ENCODE measurements around the gene LINGO3. TPM values are rescaled to one million over a fixed set of nuclear protein-coding genes. Genes with fewer than 3 reads are reported as not detected.

The LINGO3 gene
- total RNA-seq, 2 donors from 2014 or later: 0.58 TPM; not detected in 1

DNA sequence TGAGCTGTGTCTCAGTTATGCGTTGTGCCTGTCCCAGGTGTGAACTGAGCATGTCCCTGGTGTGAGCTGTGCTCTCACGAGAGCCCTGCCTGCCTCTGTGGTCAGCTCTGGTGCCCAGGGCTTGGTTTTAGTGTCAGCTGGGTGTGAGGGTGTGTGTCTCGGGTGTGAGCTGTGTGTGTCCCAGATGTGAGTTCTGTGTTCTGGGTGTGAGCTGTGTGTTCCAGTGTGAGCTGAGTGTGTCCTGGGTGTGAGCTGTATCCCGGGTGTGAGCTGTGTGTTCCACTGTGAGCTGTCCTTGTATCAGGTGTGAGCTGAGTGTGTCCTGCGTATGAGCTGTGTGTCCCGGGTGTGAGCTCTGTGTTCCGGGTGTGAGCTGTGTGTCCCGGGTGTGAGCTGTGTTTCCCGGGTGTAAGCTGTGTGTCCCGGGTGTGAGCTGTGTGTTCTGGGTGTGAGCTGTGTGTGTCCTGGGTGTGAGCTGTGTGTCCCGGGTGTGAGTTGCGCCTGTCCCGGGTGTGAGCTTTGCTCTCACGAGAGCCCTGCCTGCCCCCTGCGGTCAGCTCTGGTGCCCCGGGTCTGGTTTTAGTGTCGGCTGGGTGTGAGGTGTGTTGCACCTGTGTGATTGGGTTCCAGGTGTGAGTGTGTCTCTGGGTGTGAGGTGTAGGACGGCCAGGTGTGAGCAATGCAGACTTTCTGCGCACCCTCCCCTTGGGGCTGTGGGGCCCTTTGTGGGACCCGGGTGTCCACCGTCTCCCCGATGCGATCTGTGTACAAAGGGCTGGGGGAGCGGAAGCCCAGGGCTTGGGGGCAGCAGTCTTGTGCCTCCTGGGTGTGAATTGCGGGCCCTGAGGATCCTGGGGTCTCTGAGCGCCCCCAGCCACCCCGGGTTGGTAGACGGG, 18.9 kb downstream of the LINGO3 start:
- H3K27me3 ChIP-seq: peaks cover 34% of the 10 kb centered on the region
- no peaks in the 10 kb centered on the region for H3K36me3 ChIP-seq
- no peaks in the 10 kb centered on the region for H3K9me3 ChIP-seq
- TF ChIP-seq, protein P1, sequence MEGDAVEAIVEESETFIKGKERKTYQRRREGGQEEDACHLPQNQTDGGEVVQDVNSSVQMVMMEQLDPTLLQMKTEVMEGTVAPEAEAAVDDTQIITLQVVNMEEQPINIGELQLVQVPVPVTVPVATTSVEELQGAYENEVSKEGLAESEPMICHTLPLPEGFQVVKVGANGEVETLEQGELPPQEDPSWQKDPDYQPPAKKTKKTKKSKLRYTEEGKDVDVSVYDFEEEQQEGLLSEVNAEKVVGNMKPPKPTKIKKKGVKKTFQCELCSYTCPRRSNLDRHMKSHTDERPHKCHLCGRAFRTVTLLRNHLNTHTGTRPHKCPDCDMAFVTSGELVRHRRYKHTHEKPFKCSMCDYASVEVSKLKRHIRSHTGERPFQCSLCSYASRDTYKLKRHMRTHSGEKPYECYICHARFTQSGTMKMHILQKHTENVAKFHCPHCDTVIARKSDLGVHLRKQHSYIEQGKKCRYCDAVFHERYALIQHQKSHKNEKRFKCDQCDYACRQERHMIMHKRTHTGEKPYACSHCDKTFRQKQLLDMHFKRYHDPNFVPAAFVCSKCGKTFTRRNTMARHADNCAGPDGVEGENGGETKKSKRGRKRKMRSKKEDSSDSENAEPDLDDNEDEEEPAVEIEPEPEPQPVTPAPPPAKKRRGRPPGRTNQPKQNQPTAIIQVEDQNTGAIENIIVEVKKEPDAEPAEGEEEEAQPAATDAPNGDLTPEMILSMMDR (IDR thresholded peaks at IDR 0.05): no peak
- intact Hi-C loops (cut with DNase I): no loop called here
- peaks cover 11% of the 10 kb centered on the region for H3K4me1 ChIP-seq
- peak overlapping the region; percentile 22 for H3K27ac ChIP-seq
- H3K4me3 ChIP-seq: no peak overlapping the region
- peak overlapping the region in 1 of 2 donors; percentile 34 for H3K9ac ChIP-seq (ENCODE audit: low read depth in 2 of 2, low read length in 2 of 2)
- no peak for DNase-seq

DNA sequence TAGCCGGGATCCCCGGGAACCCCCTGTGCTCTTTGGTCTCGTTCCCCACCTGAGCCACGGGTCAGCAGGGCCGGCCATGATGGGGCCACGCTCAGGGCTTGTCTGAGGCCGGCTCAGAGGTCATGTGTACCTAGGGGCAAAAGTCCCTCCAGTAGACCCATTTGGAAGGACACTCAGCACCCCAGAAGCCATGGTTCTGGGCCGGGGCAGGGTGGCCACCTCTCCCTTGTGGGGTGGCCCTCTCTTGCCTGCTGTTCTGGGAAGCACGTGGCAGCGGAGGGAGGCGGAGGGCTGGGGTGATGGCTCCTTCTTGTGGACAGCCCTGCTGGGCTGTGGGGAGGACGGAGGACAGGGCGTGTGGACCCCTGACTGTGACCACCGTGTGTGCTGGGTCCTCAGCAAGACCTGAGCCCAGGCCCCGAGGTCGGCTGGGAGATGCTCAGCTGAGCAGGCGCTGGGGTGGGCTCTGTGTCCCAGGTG, 19.6 kb downstream of the LINGO3 start:
- H3K9ac ChIP-seq (ENCODE audit: low read depth in 2 of 2, low read length in 2 of 2): no peak overlapping the region
- TF ChIP-seq, protein P1 (IDR thresholded peaks at IDR 0.05): no peak
- H3K36me3 ChIP-seq: no peaks in the 10 kb centered on the region
- no peaks in the 10 kb centered on the region for H3K9me3 ChIP-seq
- H3K27me3 ChIP-seq: peaks cover 34% of the 10 kb centered on the region
- no peak for DNase-seq
- no peak overlapping the region for H3K4me3 ChIP-seq
- H3K27ac ChIP-seq: no peak overlapping the region
- peaks cover 11% of the 10 kb centered on the region for H3K4me1 ChIP-seq
- intact Hi-C loops (cut with DNase I): no loop called here

DNA sequence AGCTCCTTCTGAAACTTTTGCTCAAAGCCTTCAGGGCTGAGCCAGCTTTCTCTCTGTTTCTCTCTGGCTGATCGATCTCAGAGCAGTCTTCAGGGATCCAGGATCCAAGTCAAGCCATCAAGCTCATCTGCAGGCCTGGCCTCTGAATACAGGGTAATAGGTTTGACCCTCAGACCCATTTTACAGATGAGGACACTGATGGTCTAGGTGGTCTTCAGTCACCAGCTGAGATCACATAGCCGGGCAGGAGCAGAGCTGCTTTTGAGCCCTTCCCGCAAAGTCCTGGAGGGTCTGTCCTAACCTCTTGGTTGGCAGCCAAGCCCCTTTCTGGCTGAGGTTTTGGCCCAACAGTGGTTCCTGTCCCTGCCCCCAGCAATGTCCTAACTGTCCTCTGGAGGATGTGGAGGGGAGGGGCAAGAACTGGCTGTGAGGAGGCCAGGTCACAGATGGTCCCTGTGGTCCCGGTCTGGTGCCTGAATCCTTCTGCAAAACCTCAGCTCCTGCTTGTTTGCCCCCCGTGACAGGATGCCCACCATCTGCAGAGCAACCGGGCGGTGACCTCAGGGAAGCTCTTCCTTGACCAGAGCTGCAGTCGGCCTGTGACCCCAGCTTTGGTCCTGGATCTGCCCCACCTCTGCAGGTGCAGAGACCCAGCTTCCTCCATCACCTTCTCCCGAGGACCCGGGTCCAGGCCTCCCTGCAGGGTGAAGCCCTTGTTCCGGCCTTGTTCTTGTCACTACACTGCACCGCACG, 20.2 kb downstream of the LINGO3 start:
- TF ChIP-seq, protein P1 (IDR thresholded peaks at IDR 0.05): no peak
- no peak for DNase-seq
- Histone ChIP-seq H3K4me3 (no peak overlapping the region), H3K36me3 (no peaks in the 10 kb centered on the region), H3K9ac (ENCODE audit: low read depth in 2 of 2, low read length in 2 of 2) (no peak overlapping the region), H3K27ac (no peak overlapping the region), H3K9me3 (no peaks in the 10 kb centered on the region), H3K27me3 (peaks cover 39% of the 10 kb centered on the region), H3K4me1 (peaks cover 11% of the 10 kb centered on the region)
- intact Hi-C loops (cut with DNase I): no loop called here

DNA sequence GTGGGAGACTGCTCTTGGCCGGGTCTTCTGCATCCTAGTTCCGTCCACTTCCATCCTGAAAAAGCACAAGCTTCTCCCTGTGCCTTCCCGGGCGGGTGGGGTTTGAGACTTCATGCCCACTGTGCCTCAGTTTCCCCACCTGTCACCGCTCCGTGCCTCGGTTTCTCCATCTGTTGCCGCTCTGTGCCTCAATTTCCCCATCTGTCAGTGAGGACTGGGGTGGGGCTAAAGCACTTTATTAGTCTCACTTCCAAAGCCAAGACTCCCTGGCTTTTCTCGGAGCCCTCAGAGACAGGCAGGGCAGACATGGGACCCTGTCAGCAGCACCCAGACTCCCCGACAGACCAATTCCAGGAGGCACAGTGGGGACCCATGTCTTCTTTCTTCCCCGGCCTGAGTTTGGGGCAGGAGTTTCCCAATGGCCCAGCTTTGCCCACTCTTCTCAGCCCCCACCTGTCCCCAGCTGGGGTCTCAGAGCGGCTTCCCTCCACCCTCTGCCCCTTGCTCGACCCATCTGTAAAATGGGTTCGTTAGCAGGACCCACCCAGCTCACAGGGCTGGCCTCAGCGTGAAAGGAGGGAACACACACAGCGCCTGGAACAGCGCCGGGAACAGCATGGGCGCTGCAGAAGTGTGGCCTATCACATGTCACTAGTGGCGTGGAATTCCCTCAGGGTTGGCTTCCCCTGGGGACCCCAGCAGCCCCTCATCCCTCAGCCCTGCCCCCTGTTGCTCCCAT, 21.4 kb downstream of the LINGO3 start:
- Histone ChIP-seq H3K4me3 (no peak overlapping the region), H3K9ac (ENCODE audit: low read depth in 2 of 2, low read length in 2 of 2) (no peak overlapping the region), H3K9me3 (no peaks in the 10 kb centered on the region), H3K27ac (no peak overlapping the region), H3K36me3 (no peaks in the 10 kb centered on the region), H3K27me3 (peaks cover 43% of the 10 kb centered on the region), H3K4me1 (peaks cover 11% of the 10 kb centered on the region)
- DNase-seq: no peak
- TF ChIP-seq, protein P1 (IDR thresholded peaks at IDR 0.05): no peak
- intact Hi-C loops (cut with DNase I): no loop called here

Measured in colonic mucosa (tissue), 4 donors.